Measurements from ENCODE around the gene UQCC5.

UQCC5 gene

GRCh38 chr3:52511509-52511908, 24.9 kb upstream of the UQCC5 start:
- H3K4me1 ChIP-seq (ENCODE audit: insufficient read depth, low read length), result no peaks in the 10 kb centered on the region
- H3K4me3 ChIP-seq (ENCODE audit: low read depth in 1 of 2, low read length in 2 of 2), result no peak overlapping the region
- H3K79me2 ChIP-seq (ENCODE audit: insufficient read depth, low read length), result no peaks in the 10 kb centered on the region
- H3K36me3 ChIP-seq (ENCODE audit: insufficient read depth, low read length), result no peaks in the 10 kb centered on the region
- ATAC-seq (ENCODE audit: insufficient read depth, low read depth) (no peak), DNase-seq (no peak)
- no peak overlapping the region for H2AFZ ChIP-seq (ENCODE audit: low read depth, low read length)
- H3K27ac ChIP-seq (ENCODE audit: low read length), result no peak overlapping the region
- TF ChIP-seq CTCF (IDR thresholded peaks at IDR 0.05; ENCODE audit: borderline replicate concordance, extremely low read depth, low read length, poor library complexity, severe bottlenecking) (no peak), EZH2 (IDR thresholded peaks at IDR 0.05; ENCODE audit: borderline replicate concordance, low read depth, low read length, severe bottlenecking) (no peak)
- H3K27me3 ChIP-seq (ENCODE audit: insufficient read depth, low read length, poor library complexity), result peaks cover 6% of the 10 kb centered on the region
- no peak overlapping the region for H3K9ac ChIP-seq (ENCODE audit: low read depth, low read length)
- H3K9me3 ChIP-seq (ENCODE audit: insufficient read depth, low read length, severe bottlenecking), result no peaks in the 10 kb centered on the region
- H4K20me1 ChIP-seq (ENCODE audit: insufficient read depth, low read length), result peaks cover 9% of the 10 kb centered on the region; the same call in 1 of the 2 replicates
- no peak overlapping the region for H3K4me2 ChIP-seq (ENCODE audit: insufficient read depth, low read length)

- Histone ChIP-seq H3K9ac (ENCODE audit: low read depth, low read length) (no peak overlapping the region), H3K27me3 (ENCODE audit: insufficient read depth, low read length, poor library complexity) (peaks cover 6% of the 10 kb centered on the region), H3K4me2 (ENCODE audit: insufficient read depth, low read length) (no peak overlapping the region), H3K4me3 (ENCODE audit: low read depth in 1 of 2, low read length in 2 of 2) (no peak overlapping the region), H3K9me3 (ENCODE audit: insufficient read depth, low read length, severe bottlenecking) (no peaks in the 10 kb centered on the region), H2AFZ (ENCODE audit: low read depth, low read length) (no peak overlapping the region), H3K27ac (ENCODE audit: low read length) (no peak overlapping the region), H4K20me1 (ENCODE audit: insufficient read depth, low read length) (peaks cover 9% of the 10 kb centered on the region; the same call in 1 of the 2 replicates), H3K79me2 (ENCODE audit: insufficient read depth, low read length) (no peaks in the 10 kb centered on the region), H3K36me3 (ENCODE audit: insufficient read depth, low read length) (no peaks in the 10 kb centered on the region), H3K4me1 (ENCODE audit: insufficient read depth, low read length) (no peaks in the 10 kb centered on the region)
- ATAC-seq (ENCODE audit: insufficient read depth, low read depth) (no peak), DNase-seq (no peak)
- TF ChIP-seq CTCF (IDR thresholded peaks at IDR 0.05; ENCODE audit: borderline replicate concordance, extremely low read depth, low read length, poor library complexity, severe bottlenecking), result no peak
- no peak for TF ChIP-seq EZH2 (IDR thresholded peaks at IDR 0.05; ENCODE audit: borderline replicate concordance, low read depth, low read length, severe bottlenecking)
These were observed 24.3 kb upstream of the UQCC5 start for GRCh38 chr3:52512105-52512504.

GRCh38 chr3:52512727-52513126, 23.7 kb upstream of the UQCC5 start:
- Histone ChIP-seq H3K9ac (ENCODE audit: low read depth, low read length) (no peak overlapping the region), H4K20me1 (ENCODE audit: insufficient read depth, low read length) (peaks cover 9% of the 10 kb centered on the region; the same call in 1 of the 2 replicates), H3K79me2 (ENCODE audit: insufficient read depth, low read length) (no peaks in the 10 kb centered on the region), H3K4me1 (ENCODE audit: insufficient read depth, low read length) (no peaks in the 10 kb centered on the region), H3K9me3 (ENCODE audit: insufficient read depth, low read length, severe bottlenecking) (no peaks in the 10 kb centered on the region), H2AFZ (ENCODE audit: low read depth, low read length) (no peak overlapping the region), H3K27ac (ENCODE audit: low read length) (no peak overlapping the region), H3K4me2 (ENCODE audit: insufficient read depth, low read length) (no peak overlapping the region), H3K4me3 (ENCODE audit: low read depth in 1 of 2, low read length in 2 of 2) (no peak overlapping the region), H3K27me3 (ENCODE audit: insufficient read depth, low read length, poor library complexity) (peaks cover 6% of the 10 kb centered on the region), H3K36me3 (ENCODE audit: insufficient read depth, low read length) (no peaks in the 10 kb centered on the region)
- no peak for TF ChIP-seq CTCF (IDR thresholded peaks at IDR 0.05; ENCODE audit: borderline replicate concordance, extremely low read depth, low read length, poor library complexity, severe bottlenecking)
- no peak for TF ChIP-seq EZH2 (IDR thresholded peaks at IDR 0.05; ENCODE audit: borderline replicate concordance, low read depth, low read length, severe bottlenecking)
- ATAC-seq (ENCODE audit: insufficient read depth, low read depth), result no peak
- DNase-seq, result no peak

- ATAC-seq (ENCODE audit: insufficient read depth, low read depth) (no peak), DNase-seq (no peak)
- TF ChIP-seq CTCF (IDR thresholded peaks at IDR 0.05; ENCODE audit: borderline replicate concordance, extremely low read depth, low read length, poor library complexity, severe bottlenecking), result no peak
- TF ChIP-seq EZH2 (IDR thresholded peaks at IDR 0.05; ENCODE audit: borderline replicate concordance, low read depth, low read length, severe bottlenecking), result no peak
- H3K79me2 ChIP-seq (ENCODE audit: insufficient read depth, low read length), result no peaks in the 10 kb centered on the region
- no peak overlapping the region for H2AFZ ChIP-seq (ENCODE audit: low read depth, low read length)
- H3K4me3 ChIP-seq (ENCODE audit: low read depth in 1 of 2, low read length in 2 of 2), result no peak overlapping the region
- H3K27ac ChIP-seq (ENCODE audit: low read length), result no peak overlapping the region
- no peak overlapping the region for H3K9ac ChIP-seq (ENCODE audit: low read depth, low read length)
- H4K20me1 ChIP-seq (ENCODE audit: insufficient read depth, low read length), result peaks cover 9% of the 10 kb centered on the region; the same call in 1 of the 2 replicates
- H3K4me2 ChIP-seq (ENCODE audit: insufficient read depth, low read length), result no peak overlapping the region
- no peaks in the 10 kb centered on the region for H3K36me3 ChIP-seq (ENCODE audit: insufficient read depth, low read length)
- H3K4me1 ChIP-seq (ENCODE audit: insufficient read depth, low read length), result no peaks in the 10 kb centered on the region
- H3K27me3 ChIP-seq (ENCODE audit: insufficient read depth, low read length, poor library complexity), result peaks cover 6% of the 10 kb centered on the region
- H3K9me3 ChIP-seq (ENCODE audit: insufficient read depth, low read length, severe bottlenecking), result no peaks in the 10 kb centered on the region
These were observed 23.1 kb upstream of the UQCC5 start for GRCh38 chr3:52513281-52513680.
